ENCODE measurements around the gene HSD17B8.

DNA sequence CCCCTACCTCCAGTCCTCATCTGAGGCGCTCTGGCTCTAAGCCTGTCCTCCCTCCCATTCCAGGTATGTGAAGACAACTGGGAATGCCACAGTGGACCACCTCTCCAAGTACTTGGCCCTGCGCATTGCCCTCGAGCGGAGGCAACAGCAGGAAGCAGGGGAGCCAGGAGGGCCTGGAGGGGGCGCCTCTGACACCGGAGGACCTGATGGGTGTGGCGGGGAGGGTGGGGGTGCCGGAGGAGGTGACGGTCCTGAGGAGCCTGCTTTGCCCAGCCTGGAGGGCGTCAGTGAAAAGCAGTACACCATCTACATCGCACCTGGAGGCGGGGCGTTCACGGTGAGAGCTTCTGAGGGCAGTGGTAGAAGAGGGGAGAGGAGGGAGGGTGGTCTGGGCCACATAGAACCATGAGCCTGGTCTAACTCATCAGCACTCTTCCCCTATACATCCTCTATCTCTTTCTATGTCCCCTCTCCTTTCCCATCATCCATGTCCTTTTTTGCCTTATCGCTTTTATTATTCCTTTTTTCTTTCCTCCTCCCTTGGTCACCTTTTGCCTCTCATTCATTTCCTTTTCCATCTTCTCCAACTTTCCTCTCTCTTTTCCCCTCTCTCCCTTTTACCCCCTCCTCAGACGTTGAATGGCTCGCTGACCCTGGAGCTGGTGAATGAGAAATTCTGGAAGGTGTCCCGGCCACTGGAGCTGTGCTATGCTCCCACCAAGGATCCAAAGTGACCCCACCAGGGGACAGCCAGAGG lies 7.4 kb downstream of the HSD17B8 start:
- TF ChIP-seq, protein P1, sequence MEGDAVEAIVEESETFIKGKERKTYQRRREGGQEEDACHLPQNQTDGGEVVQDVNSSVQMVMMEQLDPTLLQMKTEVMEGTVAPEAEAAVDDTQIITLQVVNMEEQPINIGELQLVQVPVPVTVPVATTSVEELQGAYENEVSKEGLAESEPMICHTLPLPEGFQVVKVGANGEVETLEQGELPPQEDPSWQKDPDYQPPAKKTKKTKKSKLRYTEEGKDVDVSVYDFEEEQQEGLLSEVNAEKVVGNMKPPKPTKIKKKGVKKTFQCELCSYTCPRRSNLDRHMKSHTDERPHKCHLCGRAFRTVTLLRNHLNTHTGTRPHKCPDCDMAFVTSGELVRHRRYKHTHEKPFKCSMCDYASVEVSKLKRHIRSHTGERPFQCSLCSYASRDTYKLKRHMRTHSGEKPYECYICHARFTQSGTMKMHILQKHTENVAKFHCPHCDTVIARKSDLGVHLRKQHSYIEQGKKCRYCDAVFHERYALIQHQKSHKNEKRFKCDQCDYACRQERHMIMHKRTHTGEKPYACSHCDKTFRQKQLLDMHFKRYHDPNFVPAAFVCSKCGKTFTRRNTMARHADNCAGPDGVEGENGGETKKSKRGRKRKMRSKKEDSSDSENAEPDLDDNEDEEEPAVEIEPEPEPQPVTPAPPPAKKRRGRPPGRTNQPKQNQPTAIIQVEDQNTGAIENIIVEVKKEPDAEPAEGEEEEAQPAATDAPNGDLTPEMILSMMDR (IDR thresholded peaks at IDR 0.05): no peak
- TF ChIP-seq POLR2A (IDR thresholded peaks at IDR 0.05): no peak
